Hematopoietic multipotent progenitor cell treated with erythropoietin and hydrocortisone succinate and interleukin-3 and kit ligand, for 6 days (in vitro differentiated cells): ENCODE data around the gene MIDN.

Experiments used
- DNase-seq: peaks from one replicate; pipeline ENCODE4 v3.0.0-alpha.2; 2015

MIDN gene

GRCh38 chr19:1284293-1284978 is 36.1 kb downstream of the MIDN start:
- no peak for DNase-seq

GRCh38 chr19:1284979-1285736 is 36.8 kb downstream of the MIDN start:
- no peak for DNase-seq

- no peak for DNase-seq
Observed at GRCh38 chr19:1285737-1286360, 37.5 kb downstream of the MIDN start, which contains the start of gene EFNA2. EFNA2 (plus strand) TSS chr19:1285873; CDS start chr19:1286169, 296 bp downstream.

- DNase-seq = no peak
Observed at GRCh38 chr19:1286487-1287353, 38.3 kb downstream of the MIDN start.

GRCh38 chr19:1287354-1288225 is 39.2 kb downstream of the MIDN start:
- DNase-seq = no peak

GRCh38 chr19:1288226-1288612 is 39.8 kb downstream of the MIDN start:
- DNase-seq = no peak

GRCh38 chr19:1288833-1289685 is 40.7 kb downstream of the MIDN start:
- no peak for DNase-seq

GRCh38 chr19:1289686-1290025 is 41.3 kb downstream of the MIDN start:
- DNase-seq = no peak

GRCh38 chr19:1290196-1290702 is 41.9 kb downstream of the MIDN start:
- no peak for DNase-seq

- DNase-seq = no peak
Observed at GRCh38 chr19:1290703-1291651, 42.6 kb downstream of the MIDN start.

- DNase-seq = no peak
Observed at GRCh38 chr19:1291761-1292418, 43.5 kb downstream of the MIDN start.

- DNase-seq = no peak
Observed at GRCh38 chr19:1292419-1293151, 44.2 kb downstream of the MIDN start.

- DNase-seq = no peak
Observed at GRCh38 chr19:1293782-1294604, 45.6 kb downstream of the MIDN start.

- DNase-seq = no peak
Observed at GRCh38 chr19:1294688-1295087, 46.3 kb downstream of the MIDN start.

GRCh38 chr19:1295169-1296012 is 47.0 kb downstream of the MIDN start:
- DNase-seq = peak; percentile 46

GRCh38 chr19:1296078-1296477 is 47.7 kb downstream of the MIDN start:
- no peak for DNase-seq
